Progenitor cell of endocrine pancreas (in vitro differentiated cells): Measurements from ENCODE around the gene PFDN2. TPM values are rescaled to one million over a fixed set of nuclear protein-coding genes. Genes with fewer than 3 reads are reported as not detected.
A peak's percentile ranks its signal among the peaks of the same experiment; 100 is the strongest.

ENCODE experiments used
- DNase-seq: peaks from one replicate; pipeline ENCODE4 v3.0.0; 2021; ENCODE audit warnings: low spot score; ENCODE audit not compliant: unreplicated experiment
- H3K27ac Mint-ChIP-seq: 2 replicates; pipeline ENCODE4 v1.8.0; 2021; ENCODE audit warnings: mild to moderate bottlenecking, moderate library complexity, mixed read lengths
- H3K27me3 Mint-ChIP-seq: 2 replicates; pipeline ENCODE4 v1.8.0; 2021; ENCODE audit warnings: mixed read lengths
- H3K36me3 Mint-ChIP-seq: 2 replicates; pipeline ENCODE4 v1.8.0; 2022; ENCODE audit warnings: mixed read lengths; ENCODE audit not compliant: insufficient read depth
- H3K4me1 Mint-ChIP-seq: 2 replicates; pipeline ENCODE4 v1.8.0; 2021; ENCODE audit warnings: low read depth, mixed read lengths
- H3K4me3 Mint-ChIP-seq: 2 replicates; pipeline ENCODE4 v1.8.0; 2021; ENCODE audit warnings: low read depth, mild to moderate bottlenecking, moderate library complexity, mixed read lengths
- H3K9me3 Mint-ChIP-seq: 2 replicates; pipeline ENCODE4 v1.8.0; 2021; ENCODE audit warnings: low read depth, mixed read lengths
- total RNA-seq: library from RNA; stranded (reverse); gene quantifications from 2 replicates; pipeline ENCODE4 v1.2.1, GENCODE V29; 2021
- TF ChIP-seq, protein P1 (sequence below): fragments of 200-600 bp; sonication (generic); IDR thresholded peaks from one replicate; pipeline ENCODE4 v1.5.0; 2021; ENCODE audit warnings: antibody characterized with exemption, mild to moderate bottlenecking; ENCODE audit not compliant: unreplicated experiment

Gene PFDN2
- total RNA-seq, 1 donor from 2014 or later = 54.8 TPM

- peak overlapping the region; percentile 80 for H3K4me3 Mint-ChIP-seq
- DNase-seq = no peak
- H3K27me3 Mint-ChIP-seq = no peaks in the 10 kb centered on the region
- TF ChIP-seq, protein P1, sequence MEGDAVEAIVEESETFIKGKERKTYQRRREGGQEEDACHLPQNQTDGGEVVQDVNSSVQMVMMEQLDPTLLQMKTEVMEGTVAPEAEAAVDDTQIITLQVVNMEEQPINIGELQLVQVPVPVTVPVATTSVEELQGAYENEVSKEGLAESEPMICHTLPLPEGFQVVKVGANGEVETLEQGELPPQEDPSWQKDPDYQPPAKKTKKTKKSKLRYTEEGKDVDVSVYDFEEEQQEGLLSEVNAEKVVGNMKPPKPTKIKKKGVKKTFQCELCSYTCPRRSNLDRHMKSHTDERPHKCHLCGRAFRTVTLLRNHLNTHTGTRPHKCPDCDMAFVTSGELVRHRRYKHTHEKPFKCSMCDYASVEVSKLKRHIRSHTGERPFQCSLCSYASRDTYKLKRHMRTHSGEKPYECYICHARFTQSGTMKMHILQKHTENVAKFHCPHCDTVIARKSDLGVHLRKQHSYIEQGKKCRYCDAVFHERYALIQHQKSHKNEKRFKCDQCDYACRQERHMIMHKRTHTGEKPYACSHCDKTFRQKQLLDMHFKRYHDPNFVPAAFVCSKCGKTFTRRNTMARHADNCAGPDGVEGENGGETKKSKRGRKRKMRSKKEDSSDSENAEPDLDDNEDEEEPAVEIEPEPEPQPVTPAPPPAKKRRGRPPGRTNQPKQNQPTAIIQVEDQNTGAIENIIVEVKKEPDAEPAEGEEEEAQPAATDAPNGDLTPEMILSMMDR = no peak
- H3K36me3 Mint-ChIP-seq = peaks cover 30% of the 10 kb centered on the region
- H3K9me3 Mint-ChIP-seq = no peaks in the 10 kb centered on the region
- peak overlapping the region; percentile 61 for H3K27ac Mint-ChIP-seq
- H3K4me1 Mint-ChIP-seq = peaks cover 15% of the 10 kb centered on the region
Observed at GRCh38 chr1:161159913-161160243, 42.0 kb upstream of the PFDN2 start.

GRCh38 chr1:161159087-161159912, 41.5 kb upstream of the PFDN2 start, which contains the start of gene USP21:
Gene USP21, plus strand, starts transcription at chr1:161159500. Its CDS starts 1,141 bp downstream, at chr1:161160641.
- DNase-seq = peak; percentile 85
- Mint-ChIP-seq H3K27ac (peak within 1 kb of the TSS; percentile 82), H3K27me3 (no peaks in the 10 kb centered on the region), H3K36me3 (peaks cover 26% of the 10 kb centered on the region), H3K4me3 (peak within 1 kb of the TSS; percentile 80), H3K9me3 (no peaks in the 10 kb centered on the region), H3K4me1 (peaks cover 17% of the 10 kb centered on the region)
- TF ChIP-seq, protein P1 = peak; percentile 27

DNA sequence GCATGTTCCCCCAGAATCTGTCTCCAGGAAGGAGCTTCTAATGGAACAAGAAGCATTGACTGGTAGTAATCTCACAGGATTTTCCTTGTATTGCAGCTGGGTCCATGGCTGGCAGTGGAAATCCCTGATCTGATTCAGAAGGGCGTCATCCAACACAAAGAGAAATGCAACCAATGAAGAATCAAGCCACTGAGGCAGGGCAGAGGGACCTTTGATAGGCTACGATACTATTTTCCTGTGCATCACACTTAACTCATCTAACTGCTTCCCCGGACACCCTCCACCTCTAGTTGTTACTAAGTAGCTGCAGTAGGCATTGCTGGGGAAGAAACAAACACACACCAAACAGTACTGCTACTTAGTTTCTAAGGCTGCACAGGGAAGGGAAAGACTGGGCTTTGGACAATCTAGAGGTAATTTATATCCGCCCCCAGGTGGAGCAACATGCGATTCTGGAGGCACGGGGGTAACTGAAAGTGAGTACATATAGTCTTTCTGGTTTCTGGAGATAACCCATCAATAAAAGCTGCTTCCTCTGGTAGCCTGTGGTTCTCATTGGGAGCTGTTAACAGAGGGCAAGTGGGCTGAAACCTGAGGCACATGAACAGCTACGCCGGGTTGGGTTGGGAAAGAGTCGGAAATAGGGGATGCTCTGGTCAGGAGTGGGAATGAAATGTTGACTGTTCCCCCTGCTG, 40.6 kb upstream of the PFDN2 start:
- DNase-seq = no peak
- H3K9me3 Mint-ChIP-seq = no peaks in the 10 kb centered on the region
- H3K4me1 Mint-ChIP-seq = peaks cover 17% of the 10 kb centered on the region
- no peaks in the 10 kb centered on the region for H3K27me3 Mint-ChIP-seq
- H3K36me3 Mint-ChIP-seq = peaks cover 21% of the 10 kb centered on the region
- peak overlapping the region; percentile 6 for H3K27ac Mint-ChIP-seq
- H3K4me3 Mint-ChIP-seq = peak overlapping the region; percentile 80
- TF ChIP-seq, protein P1 = no peak

DNA sequence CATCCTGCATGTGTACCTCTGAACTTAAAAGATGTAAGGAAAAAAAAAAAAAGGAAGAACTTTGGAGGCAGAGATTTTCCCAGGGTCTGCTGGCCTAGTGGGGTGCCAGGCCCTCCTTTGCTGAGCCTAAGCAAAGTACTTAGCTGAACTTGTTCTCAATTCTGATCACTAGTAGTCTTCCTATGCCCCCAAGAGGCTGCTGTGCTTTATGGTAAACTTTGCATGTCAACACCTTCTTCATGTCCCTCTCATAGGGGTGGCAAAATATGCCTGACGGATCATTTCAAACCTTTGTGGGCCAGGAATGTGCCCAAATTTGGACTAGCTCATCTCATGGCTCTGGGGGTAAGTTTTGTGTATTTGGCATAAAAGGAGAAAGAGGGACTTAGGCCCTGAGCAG, 40.0 kb upstream of the PFDN2 start:
- DNase-seq = no peak
- Mint-ChIP-seq H3K4me3 (peak overlapping the region; percentile 80), H3K36me3 (peaks cover 16% of the 10 kb centered on the region), H3K27ac (peak overlapping the region; percentile 18), H3K27me3 (no peaks in the 10 kb centered on the region), H3K4me1 (peaks cover 17% of the 10 kb centered on the region), H3K9me3 (no peaks in the 10 kb centered on the region)
- TF ChIP-seq, protein P1 = no peak

DNA sequence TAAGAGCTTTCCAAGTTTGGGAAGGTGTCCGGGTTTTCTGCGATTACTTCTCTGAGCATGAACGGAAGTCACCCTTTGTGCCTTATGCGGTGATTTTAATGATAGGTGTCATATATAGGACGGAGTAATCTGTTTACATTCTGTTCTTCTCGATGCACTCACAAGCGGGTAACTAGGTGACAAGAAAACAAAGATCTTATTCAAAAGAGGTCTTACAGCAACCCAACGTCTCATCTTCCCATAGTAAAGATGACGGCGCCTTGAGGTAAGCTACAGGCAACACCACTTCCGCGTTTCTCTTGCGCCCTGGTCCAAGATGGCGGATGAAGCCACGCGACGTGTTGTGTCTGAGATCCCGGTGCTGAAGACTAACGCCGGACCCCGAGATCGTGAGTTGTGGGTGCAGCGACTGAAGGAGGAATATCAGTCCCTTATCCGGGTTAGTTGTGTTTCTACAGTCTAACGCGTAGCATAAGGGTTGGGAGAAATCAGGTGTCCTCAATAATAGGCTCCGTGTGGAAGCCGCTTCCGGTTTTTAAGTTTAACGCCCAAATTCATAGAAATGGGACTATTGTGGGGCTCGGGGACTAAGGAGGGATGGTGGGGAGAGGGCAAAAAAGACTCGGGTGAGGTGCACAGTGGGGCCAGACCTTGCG, 36.0 kb upstream of the PFDN2 start, which contains the start of gene UFC1:
TSS of gene UFC1 (plus strand) at position 297 of the 656 bp plus-strand sequence. CDS start at position 317, 20 bp downstream.
- TF ChIP-seq, protein P1 = no peak
- H3K27me3 Mint-ChIP-seq = no peaks in the 10 kb centered on the region
- peaks cover 9% of the 10 kb centered on the region for H3K36me3 Mint-ChIP-seq
- peaks cover 9% of the 10 kb centered on the region for H3K4me1 Mint-ChIP-seq
- peak within 1 kb of the TSS; percentile 100 for H3K27ac Mint-ChIP-seq
- DNase-seq = peak; percentile 32
- H3K4me3 Mint-ChIP-seq = peak within 1 kb of the TSS; percentile 93
- H3K9me3 Mint-ChIP-seq = no peaks in the 10 kb centered on the region
